Activated naive CD4-positive, alpha-beta T cell treated with anti-CD3 and anti-CD28 coated beads for 36 hours (primary cell): Measurements from ENCODE around the gene MS4A14. TPM values are rescaled to one million over a fixed set of nuclear protein-coding genes. Genes with fewer than 3 reads are reported as not detected.
A peak's percentile ranks its signal among the peaks of the same experiment; 100 is the strongest.
"Not testable (repeated sequence)": the region's sequence is repeated elsewhere in the genome, so short reads cannot be mapped to it uniquely, and the experiment has no call there.

ENCODE experiments used
- CTCF ChIA-PET: fragments of 350-600 bp; sonication (Branson Sonifier 250); formaldehyde crosslinking; loops from one replicate; lab custom pipeline; 2021; ENCODE audit warnings: antibody characterized with exemption; lab: Charles Lee
- DNase-seq: peaks from one replicate; pipeline ENCODE4 v3.0.0-alpha.2; 2020
- H3K27ac Mint-ChIP-seq: one replicate; pipeline ENCODE4 v1.8.0; 2021; ENCODE audit warnings: mild to moderate bottlenecking, mixed read lengths
- H3K27me3 Mint-ChIP-seq: one replicate; pipeline ENCODE4 v1.8.0; 2021; ENCODE audit warnings: low read depth, mixed read lengths
- H3K36me3 Mint-ChIP-seq: one replicate; pipeline ENCODE4 v1.8.0; 2021; ENCODE audit warnings: low read depth, mixed read lengths
- H3K4me1 Mint-ChIP-seq: one replicate; pipeline ENCODE4 v1.8.0; 2021; ENCODE audit warnings: low read depth, mixed read lengths
- H3K4me3 Mint-ChIP-seq: one replicate; pipeline ENCODE4 v1.8.0; 2021; ENCODE audit warnings: mild to moderate bottlenecking, moderate library complexity, mixed read lengths
- H3K9me3 Mint-ChIP-seq: one replicate; pipeline ENCODE4 v1.8.0; 2021; ENCODE audit warnings: mixed read lengths
- intact Hi-C: fragments of 100-400 bp; cut with micrococcal nuclease; formaldehyde crosslinking; loops from one replicate; pipeline ENCODE4 v1.15.1; 2023
- total RNA-seq, 2 experiments: library from RNA; stranded (reverse); gene quantifications; one replicate each; pipeline ENCODE4 v1.2.3, GENCODE V29; 2021

The MS4A14 gene
- total RNA-seq: not detected

GRCh38 chr11:60396382-60396781 is at the start of gene MS4A14:
Gene MS4A14 (plus strand): TSS chr11:60396459. CDS start chr11:60396579, 120 bp downstream.
- intact Hi-C loops: no loop called here
- H3K36me3 Mint-ChIP-seq: no peaks in the 10 kb centered on the region
- H3K27ac Mint-ChIP-seq: no peak within 1 kb of the TSS
- no peak within 1 kb of the TSS for H3K4me3 Mint-ChIP-seq
- CTCF ChIA-PET: no interaction called here
- H3K9me3 Mint-ChIP-seq: no peaks in the 10 kb centered on the region
- H3K27me3 Mint-ChIP-seq: peaks cover 5% of the 10 kb centered on the region
- DNase-seq: no peak
- H3K4me1 Mint-ChIP-seq: no peaks in the 10 kb centered on the region

- CTCF ChIA-PET: interaction anchor here (0.9 kb wide), 1 partner anchor 16 kb away, joined by 3 read pairs; no protein-coding TSS in a partner anchor
- no peak for DNase-seq
- H3K4me1 Mint-ChIP-seq: no peaks in the 10 kb centered on the region
- no peaks in the 10 kb centered on the region for H3K36me3 Mint-ChIP-seq
- H3K27ac Mint-ChIP-seq: no peak overlapping the region
- intact Hi-C loops: no loop called here
- peaks cover 15% of the 10 kb centered on the region for H3K27me3 Mint-ChIP-seq
- H3K9me3 Mint-ChIP-seq: no peaks in the 10 kb centered on the region
- H3K4me3 Mint-ChIP-seq: no peak overlapping the region
Observed at GRCh38 chr11:60347084-60347797, 49.0 kb upstream of the MS4A14 start.

GRCh38 chr11:60348116-60348515 is 48.1 kb upstream of the MS4A14 start:
- DNase-seq: no peak

GRCh38 chr11:60349990-60350389 is 46.3 kb upstream of the MS4A14 start:
- CTCF ChIA-PET: interaction anchor here (1.6 kb wide), 1 partner anchor 13 kb away, joined by 5 read pairs; no protein-coding TSS in a partner anchor
- H3K9me3 Mint-ChIP-seq: peaks cover 2% of the 10 kb centered on the region
- DNase-seq: no peak
- intact Hi-C loops: no loop called here
- no peak overlapping the region for H3K4me3 Mint-ChIP-seq
- no peak overlapping the region for H3K27ac Mint-ChIP-seq
- peaks cover 10% of the 10 kb centered on the region for H3K27me3 Mint-ChIP-seq
- no peaks in the 10 kb centered on the region for H3K4me1 Mint-ChIP-seq
- no peaks in the 10 kb centered on the region for H3K36me3 Mint-ChIP-seq

More at GRCh38 chr11:60348116-60348515, 48.1 kb upstream of the MS4A14 start:
- Mint-ChIP-seq H3K27me3 (peaks cover 14% of the 10 kb centered on the region), H3K4me3 (no peak overlapping the region), H3K9me3 (no peaks in the 10 kb centered on the region), H3K27ac (no peak overlapping the region), H3K36me3 (no peaks in the 10 kb centered on the region), H3K4me1 (no peaks in the 10 kb centered on the region)
- CTCF ChIA-PET: no interaction called here
- intact Hi-C loops: no loop called here

GRCh38 chr11:60357771-60358170 is 38.5 kb upstream of the MS4A14 start:
- Mint-ChIP-seq H3K36me3 (no peaks in the 10 kb centered on the region), H3K27me3 (peaks cover 2% of the 10 kb centered on the region), H3K9me3 (peaks cover 2% of the 10 kb centered on the region), H3K4me3 (no peak overlapping the region), H3K4me1 (no peaks in the 10 kb centered on the region), H3K27ac (no peak overlapping the region)
- DNase-seq: no peak
- CTCF ChIA-PET: no interaction called here
- intact Hi-C loops: no loop called here

- CTCF ChIA-PET: interaction anchor here (0.7 to 1.4 kb wide), 3 partner anchors 17 to 258 kb away, joined by 3 to 5 read pairs (median 4); no protein-coding TSS in a partner anchor
- no peak overlapping the region for H3K27ac Mint-ChIP-seq
- no peaks in the 10 kb centered on the region for H3K4me1 Mint-ChIP-seq
- H3K36me3 Mint-ChIP-seq: no peaks in the 10 kb centered on the region
- no peaks in the 10 kb centered on the region for H3K9me3 Mint-ChIP-seq
- no peak for DNase-seq
- intact Hi-C loops: loop anchor here (5.0 kb wide), 1 partner anchor 93 kb away; no protein-coding TSS in a partner anchor
- no peak overlapping the region for H3K4me3 Mint-ChIP-seq
- H3K27me3 Mint-ChIP-seq: peaks cover 20% of the 10 kb centered on the region
Observed at GRCh38 chr11:60360621-60361020, 35.6 kb upstream of the MS4A14 start.

- Mint-ChIP-seq H3K27me3 (peaks cover 20% of the 10 kb centered on the region), H3K4me1 (peaks cover 1% of the 10 kb centered on the region), H3K9me3 (no peaks in the 10 kb centered on the region), H3K4me3 (no peak overlapping the region), H3K36me3 (no peaks in the 10 kb centered on the region), H3K27ac (no peak overlapping the region)
- CTCF ChIA-PET: interaction anchor here (0.9 to 5.4 kb wide), 6 partner anchors 28 to 257 kb away, joined by 3 to 49 read pairs (median 6); no protein-coding TSS in a partner anchor
- intact Hi-C loops: loop anchor here (5.0 kb wide), 1 partner anchor 95 kb away; no protein-coding TSS in a partner anchor
- DNase-seq: no peak
Observed at GRCh38 chr11:60362241-60362640, 34.0 kb upstream of the MS4A14 start.

GRCh38 chr11:60363542-60364470 is 32.5 kb upstream of the MS4A14 start:
- peak; percentile 81 for DNase-seq
- peaks cover 27% of the 10 kb centered on the region for H3K27me3 Mint-ChIP-seq
- no peaks in the 10 kb centered on the region for H3K9me3 Mint-ChIP-seq
- H3K4me1 Mint-ChIP-seq: peaks cover 4% of the 10 kb centered on the region
- no peak overlapping the region for H3K27ac Mint-ChIP-seq
- no peak overlapping the region for H3K4me3 Mint-ChIP-seq
- CTCF ChIA-PET: interaction anchor here (0.6 to 5.4 kb wide), 30 partner anchors 9 to 402 kb away, joined by 3 to 49 read pairs (median 4); partner anchors contain the start of gene MS4A15
- intact Hi-C loops: loop anchor here (1.0 to 5.0 kb wide), 3 partner anchors 97 to 254 kb away; no protein-coding TSS in a partner anchor
- H3K36me3 Mint-ChIP-seq: no peaks in the 10 kb centered on the region

- H3K9me3 Mint-ChIP-seq, H3K4me1 Mint-ChIP-seq, DNase-seq, H3K27ac Mint-ChIP-seq, H3K36me3 Mint-ChIP-seq, H3K4me3 Mint-ChIP-seq, intact Hi-C loops: not testable (repeated sequence)
- H3K27me3 Mint-ChIP-seq: peaks cover 31% of the 10 kb centered on the region
- CTCF ChIA-PET: interaction anchor here (5.4 kb wide), 1 partner anchor 253 kb away, joined by 49 read pairs; no protein-coding TSS in a partner anchor
Observed at GRCh38 chr11:60366262-60366904, 29.9 kb upstream of the MS4A14 start.

GRCh38 chr11:60367009-60367408 is 29.2 kb upstream of the MS4A14 start:
- H3K36me3 Mint-ChIP-seq: no peaks in the 10 kb centered on the region
- CTCF ChIA-PET: interaction anchor here (5.4 kb wide), 1 partner anchor 252 kb away, joined by 49 read pairs; no protein-coding TSS in a partner anchor
- H3K27me3 Mint-ChIP-seq: peaks cover 29% of the 10 kb centered on the region
- intact Hi-C loops: loop anchor here (1.0 kb wide), 2 partner anchors 58 to 79 kb away; no protein-coding TSS in a partner anchor
- H3K9me3 Mint-ChIP-seq: no peaks in the 10 kb centered on the region
- DNase-seq: peak; percentile 18
- no peak overlapping the region for H3K4me3 Mint-ChIP-seq
- peaks cover 4% of the 10 kb centered on the region for H3K4me1 Mint-ChIP-seq
- no peak overlapping the region for H3K27ac Mint-ChIP-seq

GRCh38 chr11:60367896-60368295 is 28.4 kb upstream of the MS4A14 start:
- Mint-ChIP-seq H3K27ac (no peak overlapping the region), H3K4me1 (peaks cover 4% of the 10 kb centered on the region), H3K9me3 (no peaks in the 10 kb centered on the region), H3K4me3 (no peak overlapping the region), H3K27me3 (peaks cover 29% of the 10 kb centered on the region), H3K36me3 (no peaks in the 10 kb centered on the region)
- CTCF ChIA-PET: interaction anchor here (0.7 kb wide), 1 partner anchor 24 kb away, joined by 3 read pairs; no protein-coding TSS in a partner anchor
- intact Hi-C loops: loop anchor here (1.0 kb wide), 2 partner anchors 59 to 78 kb away; no protein-coding TSS in a partner anchor
- DNase-seq: no peak
